LNCAP (cell line): Measurements from ENCODE around the gene NCS1.

Experiments used
- TF ChIP-seq, protein P1 (sequence below): fragments of 450-650 bp; IDR thresholded peaks from 2 replicates; pipeline ENCODE4 v1.5.1; 2017; ENCODE audit warnings: mild to moderate bottlenecking

The NCS1 gene

DNA sequence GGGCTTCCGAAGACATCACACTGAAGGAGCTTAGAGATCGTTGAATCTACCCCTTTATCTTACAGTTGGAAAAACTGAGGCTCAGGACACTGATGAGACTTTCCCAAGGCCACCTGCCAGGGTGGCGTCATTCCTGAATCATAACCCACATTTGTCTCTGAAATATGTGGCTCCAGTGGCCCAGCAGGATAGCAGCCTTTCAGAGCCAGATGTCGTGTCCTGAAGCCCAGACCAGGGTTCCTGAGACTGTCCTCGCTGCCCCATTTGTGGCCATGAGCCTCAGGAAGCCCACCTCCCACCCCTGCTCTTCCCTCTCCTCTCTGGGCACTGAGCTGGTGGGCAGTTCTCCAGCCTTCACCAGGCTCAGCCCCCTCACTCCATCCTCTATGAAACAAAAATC lies 95.7 kb downstream of the NCS1 start:
- TF ChIP-seq, protein P1, sequence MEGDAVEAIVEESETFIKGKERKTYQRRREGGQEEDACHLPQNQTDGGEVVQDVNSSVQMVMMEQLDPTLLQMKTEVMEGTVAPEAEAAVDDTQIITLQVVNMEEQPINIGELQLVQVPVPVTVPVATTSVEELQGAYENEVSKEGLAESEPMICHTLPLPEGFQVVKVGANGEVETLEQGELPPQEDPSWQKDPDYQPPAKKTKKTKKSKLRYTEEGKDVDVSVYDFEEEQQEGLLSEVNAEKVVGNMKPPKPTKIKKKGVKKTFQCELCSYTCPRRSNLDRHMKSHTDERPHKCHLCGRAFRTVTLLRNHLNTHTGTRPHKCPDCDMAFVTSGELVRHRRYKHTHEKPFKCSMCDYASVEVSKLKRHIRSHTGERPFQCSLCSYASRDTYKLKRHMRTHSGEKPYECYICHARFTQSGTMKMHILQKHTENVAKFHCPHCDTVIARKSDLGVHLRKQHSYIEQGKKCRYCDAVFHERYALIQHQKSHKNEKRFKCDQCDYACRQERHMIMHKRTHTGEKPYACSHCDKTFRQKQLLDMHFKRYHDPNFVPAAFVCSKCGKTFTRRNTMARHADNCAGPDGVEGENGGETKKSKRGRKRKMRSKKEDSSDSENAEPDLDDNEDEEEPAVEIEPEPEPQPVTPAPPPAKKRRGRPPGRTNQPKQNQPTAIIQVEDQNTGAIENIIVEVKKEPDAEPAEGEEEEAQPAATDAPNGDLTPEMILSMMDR = no peak

DNA sequence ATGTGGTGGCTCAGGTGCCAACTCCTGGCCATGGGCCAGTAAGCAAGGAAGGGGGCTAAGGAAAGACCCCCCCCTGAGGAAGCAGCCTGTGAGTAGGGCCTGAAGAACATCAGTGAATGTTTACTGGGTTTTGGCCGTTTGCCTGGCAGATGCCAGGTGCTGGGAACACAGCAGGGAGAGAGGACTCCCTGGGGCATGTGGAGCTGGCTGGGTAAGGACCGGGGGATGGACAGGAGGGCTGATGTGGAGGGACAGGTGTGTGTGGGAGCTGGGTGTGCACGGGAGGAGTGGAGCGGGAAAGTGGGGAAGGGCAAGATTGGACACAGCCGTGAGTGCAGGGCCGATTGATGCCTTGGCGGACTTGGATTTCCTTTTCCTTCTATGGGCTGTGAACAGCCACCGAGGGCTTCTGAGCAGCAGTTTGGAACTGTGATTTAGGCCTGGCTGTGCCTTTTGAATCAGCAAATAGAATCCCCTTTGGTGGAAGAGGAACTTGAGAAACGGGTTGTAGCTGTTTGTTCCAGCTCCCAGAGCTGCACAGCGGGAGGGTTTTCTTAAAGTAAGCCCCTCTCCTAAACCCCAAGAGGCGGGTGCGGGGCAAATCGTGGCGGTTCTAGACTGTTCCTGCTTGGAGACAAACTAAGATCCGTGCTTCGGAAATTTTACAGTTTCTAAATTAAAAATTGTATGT lies 96.5 kb downstream of the NCS1 start:
- TF ChIP-seq, protein P1 = no peak

DNA sequence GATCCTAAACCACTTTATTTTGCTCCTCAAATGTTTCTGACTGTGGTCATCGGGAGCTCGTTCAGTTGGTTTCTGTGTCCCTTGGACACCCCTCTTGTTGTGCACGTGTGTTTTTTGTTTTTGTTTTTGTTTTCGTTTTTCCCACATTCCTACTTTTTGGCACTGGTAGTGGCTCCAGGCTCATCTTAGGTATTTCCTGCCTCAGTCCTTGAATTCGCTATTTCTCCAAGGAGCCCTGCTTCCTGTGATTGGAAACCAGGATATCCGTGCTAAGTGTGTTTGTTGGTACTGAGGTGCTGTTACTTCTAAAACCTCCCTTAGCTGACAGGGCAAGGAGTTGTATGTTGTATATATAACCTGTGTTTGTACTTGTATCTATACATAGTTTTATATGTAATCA lies 99.3 kb downstream of the NCS1 start:
- TF ChIP-seq, protein P1 = no peak

DNA sequence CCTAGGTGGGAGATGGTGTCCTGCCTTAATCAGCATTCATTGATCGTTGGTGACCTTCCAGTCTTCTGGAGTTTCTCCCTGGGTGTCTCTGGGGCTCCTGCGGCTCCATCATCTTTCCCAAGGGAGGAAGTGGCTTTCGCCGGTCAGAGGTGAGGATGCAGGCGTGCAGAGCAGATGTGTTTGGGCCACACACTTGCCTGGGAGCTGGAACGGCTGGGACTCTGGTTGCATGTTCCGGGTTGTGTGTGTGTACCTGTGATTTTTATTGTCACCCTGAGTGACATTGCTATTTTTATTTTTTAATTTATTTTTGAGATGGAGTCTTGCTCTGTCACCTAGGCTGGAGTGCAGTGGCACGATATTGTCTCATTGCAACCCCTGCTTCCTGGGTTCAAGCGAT lies 103.0 kb downstream of the NCS1 start:
- TF ChIP-seq, protein P1 = no peak

DNA sequence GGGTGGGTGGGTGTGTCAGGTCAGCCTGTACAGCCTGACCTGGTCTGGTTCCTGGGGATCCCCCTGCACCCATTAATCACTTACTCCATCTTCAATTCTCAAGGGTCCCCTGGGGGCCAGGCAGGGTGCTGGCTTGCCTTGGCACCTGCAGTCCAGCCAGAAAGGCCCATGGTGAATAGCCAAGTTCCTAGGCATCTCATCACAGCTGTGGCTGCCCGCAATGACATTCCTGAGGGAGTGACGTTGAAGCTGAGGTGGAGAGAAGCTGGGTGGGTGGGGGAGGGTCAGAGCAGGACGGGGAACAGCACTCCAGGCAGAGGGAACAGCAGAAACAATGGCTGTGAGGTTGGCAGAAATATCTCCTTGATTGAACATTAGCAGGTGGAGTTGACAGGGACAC lies 103.9 kb downstream of the NCS1 start:
- TF ChIP-seq, protein P1 = no peak

DNA sequence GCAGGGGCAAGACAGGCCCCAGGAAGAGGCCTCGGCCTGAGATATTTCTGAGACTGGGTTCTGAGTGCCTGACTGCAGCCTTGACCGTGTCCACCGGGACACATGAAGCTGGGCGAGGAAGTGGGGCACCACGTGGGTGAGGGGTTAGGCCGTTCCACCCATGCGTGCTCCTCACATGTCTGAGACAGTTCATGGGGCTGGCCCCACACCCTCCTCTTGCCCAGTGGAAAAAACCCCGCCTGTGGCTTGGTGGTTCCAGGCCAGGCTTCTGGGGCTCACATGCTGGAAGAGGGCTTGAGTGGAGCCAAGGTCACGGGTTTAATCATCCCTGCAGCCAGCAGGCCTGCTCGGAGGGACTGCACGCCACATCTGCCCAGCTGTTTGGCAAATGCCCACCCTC lies 104.8 kb downstream of the NCS1 start:
- TF ChIP-seq, protein P1 = no peak

DNA sequence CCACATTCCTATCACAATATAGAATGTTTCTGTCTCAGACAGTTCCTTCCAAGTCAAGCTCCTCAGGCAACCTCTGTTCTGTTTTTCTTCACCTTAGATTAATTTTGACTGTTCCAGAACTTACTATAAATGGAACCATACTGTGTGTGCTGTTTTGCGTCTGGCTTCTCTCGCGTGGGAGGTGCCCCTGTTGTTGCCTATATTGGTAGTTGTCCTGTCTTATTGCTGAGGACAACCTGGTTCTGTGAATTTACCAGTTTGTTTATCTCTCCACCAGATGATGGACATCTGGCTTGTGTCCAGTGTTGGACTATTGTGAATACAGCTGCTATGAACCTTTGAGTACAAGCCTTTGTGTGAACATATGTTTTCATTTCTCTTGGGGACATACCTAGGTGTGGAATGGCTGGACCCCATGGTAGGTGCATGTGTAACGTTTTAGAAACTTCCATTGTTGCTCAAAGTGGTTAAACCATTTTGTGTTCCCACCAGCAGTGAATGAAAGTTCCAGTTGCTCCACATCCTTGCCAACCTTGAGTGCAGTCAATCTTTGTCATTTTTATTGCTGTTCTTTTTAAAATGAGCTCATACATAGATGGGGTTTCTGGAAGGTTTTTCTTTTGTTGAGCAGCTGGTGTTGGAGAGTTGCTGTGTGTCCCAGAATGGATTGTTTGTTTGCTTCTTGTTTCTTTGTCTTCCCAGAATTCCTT lies 111.5 kb downstream of the NCS1 start:
- TF ChIP-seq, protein P1 = no peak
